NT2/D1 (cell line): ENCODE data around the gene GPHN.

Experiments
- SUZ12 ChIP-seq: IDR thresholded peaks from 2 replicates; pipeline ENCODE4 v1.6.1; 2011; ENCODE audit not compliant: insufficient read length, insufficient read depth; ENCODE audit errors: extremely low read depth
- YY1 ChIP-seq: IDR thresholded peaks from 2 replicates; pipeline ENCODE4 v1.6.1; 2011; ENCODE audit not compliant: insufficient read length, insufficient read depth
- ZNF274 ChIP-seq: IDR thresholded peaks from 2 replicates; pipeline ENCODE4 v1.6.1; 2011; ENCODE audit warnings: mild to moderate bottlenecking, low read depth, low read length

DNA sequence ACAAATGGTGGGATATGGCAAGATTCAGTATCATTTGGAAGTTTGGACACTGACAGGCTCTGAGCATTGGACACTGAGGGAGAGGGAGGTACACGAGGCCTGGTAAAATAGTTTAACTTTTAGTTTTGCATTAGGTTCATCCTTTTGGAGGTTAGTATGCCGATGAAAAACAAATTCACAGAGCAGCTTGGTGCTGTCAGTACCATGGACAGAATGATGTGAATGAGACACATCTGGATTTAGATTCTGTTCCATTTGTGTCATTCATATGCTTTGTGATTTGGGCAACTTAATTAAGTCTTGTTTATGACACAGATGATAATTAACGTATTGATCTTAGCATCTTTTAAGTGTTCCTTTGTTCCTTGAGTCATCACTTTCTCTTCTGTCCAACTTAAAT, 33.7 kb downstream of the GPHN start:
- TF ChIP-seq YY1 (no peak), ZNF274 (no peak), SUZ12 (no peak)
